COLO668 (cell line): ENCODE measurements around the gene FKBP1A.

Experiments
- DNase-seq: peaks from one replicate; lab custom pipeline; 2025; ENCODE audit not compliant: unreplicated experiment; lab: John Stamatoyannopoulos, UW

FKBP1A gene

DNA sequence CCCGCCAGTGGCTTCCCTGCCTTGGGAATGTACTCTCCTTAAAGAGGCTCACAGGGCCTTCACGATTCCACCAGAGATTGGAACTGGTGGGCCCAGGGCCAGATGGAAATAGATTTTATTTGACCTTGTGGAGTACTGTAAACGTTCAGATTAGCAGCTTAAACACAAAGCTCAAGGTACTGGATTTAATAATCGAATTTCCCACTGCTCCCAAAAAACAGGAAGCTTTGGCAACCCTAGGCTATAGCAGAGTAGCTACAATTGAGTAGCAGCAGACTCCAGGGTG, 71.3 kb downstream of the FKBP1A start:
- DNase-seq = no peak

DNA sequence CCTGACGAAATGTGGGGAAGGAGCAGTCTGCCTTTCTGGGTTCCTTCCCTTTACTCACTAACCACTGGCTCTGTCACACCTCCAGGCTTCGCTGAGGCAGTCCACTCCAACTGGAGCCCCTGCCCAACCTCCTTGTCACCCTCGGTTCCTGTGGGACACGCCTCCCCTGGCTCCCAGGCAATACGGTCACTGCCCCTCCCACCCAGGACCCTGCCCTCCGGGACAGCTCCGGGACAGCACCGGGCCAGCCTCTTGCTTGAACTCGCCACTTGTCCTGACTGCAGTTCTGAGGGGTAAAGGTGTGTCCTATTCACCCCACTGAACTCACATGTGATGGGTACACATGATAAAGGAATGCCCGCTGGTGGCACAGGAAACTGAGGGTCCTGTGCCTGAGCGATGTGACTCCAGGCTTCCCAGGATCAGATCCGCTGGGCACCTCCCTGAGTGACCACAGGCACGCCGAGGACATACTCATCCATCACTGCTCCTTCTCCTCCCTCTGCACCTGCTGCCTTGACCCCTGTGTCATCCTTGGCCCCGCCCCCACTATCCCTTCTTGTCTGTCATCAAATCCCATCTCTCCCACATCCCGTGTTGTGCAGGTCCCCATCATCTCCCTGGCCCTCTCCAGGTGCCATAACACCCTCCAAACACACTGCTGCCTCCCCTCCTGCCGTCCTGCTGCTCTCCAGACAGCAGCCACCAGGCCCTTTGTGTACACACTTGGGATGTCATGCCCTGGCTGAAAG, 71.8 kb downstream of the FKBP1A start:
- DNase-seq = no peak

DNA sequence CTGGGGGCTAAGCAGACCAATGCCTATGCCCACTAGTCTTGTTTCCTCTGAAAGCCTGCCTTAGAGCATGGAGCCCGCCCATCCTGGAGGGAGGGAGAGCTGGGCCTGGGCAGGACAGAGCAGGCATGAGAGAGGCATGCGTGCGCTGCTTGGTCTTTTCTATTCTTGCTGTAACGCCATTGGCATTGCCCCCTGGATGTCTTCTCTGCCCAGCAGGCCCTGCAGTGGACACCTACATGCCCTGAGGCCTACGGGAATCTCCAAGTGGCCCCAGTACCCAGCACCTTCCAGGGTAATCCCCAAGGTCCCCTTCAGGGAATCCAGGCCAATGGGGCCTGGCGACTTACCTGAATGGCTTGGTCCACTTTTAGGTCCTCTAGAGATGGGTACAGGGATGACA, 72.8 kb downstream of the FKBP1A start:
- DNase-seq = no peak

DNA sequence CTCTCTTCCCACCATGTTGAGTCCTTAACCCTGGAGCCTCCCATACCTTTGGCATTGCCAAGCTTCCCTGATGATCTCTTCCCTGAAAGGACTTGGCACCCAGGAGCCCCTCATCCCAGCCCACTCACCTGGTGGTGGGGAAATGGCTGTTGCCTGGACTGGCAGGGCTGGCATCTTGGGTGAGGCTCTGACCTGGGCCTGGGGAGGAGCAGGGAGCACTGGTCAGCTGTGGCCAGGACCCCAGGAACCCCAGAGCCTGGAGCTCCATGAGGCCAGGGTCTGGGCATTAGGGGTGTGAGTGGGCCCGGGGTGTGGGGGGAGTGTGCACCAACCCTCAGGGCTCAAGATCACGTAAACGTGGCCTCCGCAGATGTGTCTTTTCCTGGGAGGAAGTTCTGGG, 73.4 kb downstream of the FKBP1A start:
- DNase-seq = no peak

DNA sequence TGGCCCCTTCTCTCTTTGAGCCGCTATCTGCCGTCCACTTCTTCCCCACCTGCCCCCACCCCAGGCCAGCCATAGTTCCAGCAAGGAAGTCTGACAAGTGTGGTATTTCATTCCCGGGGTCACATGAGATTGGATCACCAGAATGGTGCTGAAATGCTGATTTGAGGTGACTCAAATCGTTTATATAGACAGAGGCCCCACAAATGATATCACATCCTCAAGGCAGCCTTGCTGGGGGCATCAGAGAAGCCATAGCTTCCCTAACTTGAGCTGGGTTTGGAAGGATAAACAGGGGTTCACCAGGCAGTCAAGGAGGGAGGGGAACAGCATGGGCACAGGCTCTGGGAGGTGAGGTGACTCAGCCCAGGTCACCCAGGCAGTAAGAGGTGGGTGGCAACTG, 73.8 kb downstream of the FKBP1A start:
- DNase-seq = no peak
